Osteocyte (in vitro differentiated cells): ENCODE measurements around the gene DUSP22. TPM values are rescaled to one million over a fixed set of nuclear protein-coding genes. Genes with fewer than 3 reads are reported as not detected.

ENCODE experiments used
- DNase-seq: peaks from one replicate; pipeline ENCODE4 v3.0.0; 2021; ENCODE audit warnings: mixed read lengths; ENCODE audit not compliant: unreplicated experiment; ENCODE audit errors: extremely low spot score
- H3K27ac Mint-ChIP-seq: one replicate; pipeline ENCODE4 v1.8.0; 2021; ENCODE audit warnings: mild to moderate bottlenecking, mixed read lengths; ENCODE audit not compliant: unreplicated experiment
- H3K27me3 Mint-ChIP-seq: one replicate; pipeline ENCODE4 v1.8.0; 2021; ENCODE audit warnings: mixed read lengths; ENCODE audit not compliant: unreplicated experiment
- H3K36me3 Mint-ChIP-seq: one replicate; pipeline ENCODE4 v1.8.0; 2021; ENCODE audit warnings: mixed read lengths; ENCODE audit not compliant: unreplicated experiment
- H3K4me1 Mint-ChIP-seq: one replicate; pipeline ENCODE4 v1.8.0; 2021; ENCODE audit warnings: mixed read lengths; ENCODE audit not compliant: unreplicated experiment
- H3K4me3 Mint-ChIP-seq: one replicate; pipeline ENCODE4 v1.8.0; 2021; ENCODE audit warnings: mild to moderate bottlenecking, moderate library complexity, mixed read lengths; ENCODE audit not compliant: unreplicated experiment
- H3K9me3 Mint-ChIP-seq: one replicate; pipeline ENCODE4 v1.8.0; 2021; ENCODE audit warnings: mixed read lengths; ENCODE audit not compliant: unreplicated experiment
- total RNA-seq: library from RNA; stranded (reverse); gene quantifications from 2 replicates; pipeline ENCODE4 v1.2.1, GENCODE V29; 2021
- TF ChIP-seq, protein P1 (sequence below): fragments of 200-600 bp; sonication (generic); IDR thresholded peaks from 2 replicates; pipeline ENCODE4 v1.5.0; 2021; ENCODE audit warnings: antibody characterized with exemption, mild to moderate bottlenecking, moderate library complexity

Gene DUSP22
- total RNA-seq, 1 donor from 2014 or later = 27.4 TPM

GRCh38 chr6:395432-396125 lies 103.3 kb downstream of the DUSP22 start:
- Mint-ChIP-seq H3K27me3 (peaks cover 68% of the 10 kb centered on the region), H3K36me3 (no peaks in the 10 kb centered on the region), H3K27ac (no peak overlapping the region), H3K9me3 (no peaks in the 10 kb centered on the region), H3K4me1 (peaks cover 18% of the 10 kb centered on the region), H3K4me3 (no peak overlapping the region)
- TF ChIP-seq, protein P1, sequence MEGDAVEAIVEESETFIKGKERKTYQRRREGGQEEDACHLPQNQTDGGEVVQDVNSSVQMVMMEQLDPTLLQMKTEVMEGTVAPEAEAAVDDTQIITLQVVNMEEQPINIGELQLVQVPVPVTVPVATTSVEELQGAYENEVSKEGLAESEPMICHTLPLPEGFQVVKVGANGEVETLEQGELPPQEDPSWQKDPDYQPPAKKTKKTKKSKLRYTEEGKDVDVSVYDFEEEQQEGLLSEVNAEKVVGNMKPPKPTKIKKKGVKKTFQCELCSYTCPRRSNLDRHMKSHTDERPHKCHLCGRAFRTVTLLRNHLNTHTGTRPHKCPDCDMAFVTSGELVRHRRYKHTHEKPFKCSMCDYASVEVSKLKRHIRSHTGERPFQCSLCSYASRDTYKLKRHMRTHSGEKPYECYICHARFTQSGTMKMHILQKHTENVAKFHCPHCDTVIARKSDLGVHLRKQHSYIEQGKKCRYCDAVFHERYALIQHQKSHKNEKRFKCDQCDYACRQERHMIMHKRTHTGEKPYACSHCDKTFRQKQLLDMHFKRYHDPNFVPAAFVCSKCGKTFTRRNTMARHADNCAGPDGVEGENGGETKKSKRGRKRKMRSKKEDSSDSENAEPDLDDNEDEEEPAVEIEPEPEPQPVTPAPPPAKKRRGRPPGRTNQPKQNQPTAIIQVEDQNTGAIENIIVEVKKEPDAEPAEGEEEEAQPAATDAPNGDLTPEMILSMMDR = no peak
- DNase-seq = no peak

GRCh38 chr6:396126-396520 lies 103.8 kb downstream of the DUSP22 start:
- peaks cover 14% of the 10 kb centered on the region for H3K4me1 Mint-ChIP-seq
- no peak for DNase-seq
- H3K4me3 Mint-ChIP-seq = no peak overlapping the region
- H3K9me3 Mint-ChIP-seq = no peaks in the 10 kb centered on the region
- H3K27me3 Mint-ChIP-seq = peaks cover 62% of the 10 kb centered on the region
- no peaks in the 10 kb centered on the region for H3K36me3 Mint-ChIP-seq
- H3K27ac Mint-ChIP-seq = no peak overlapping the region
- TF ChIP-seq, protein P1 = no peak

- Mint-ChIP-seq H3K27me3 (peaks cover 57% of the 10 kb centered on the region), H3K4me3 (no peak overlapping the region), H3K9me3 (no peaks in the 10 kb centered on the region), H3K27ac (no peak overlapping the region), H3K4me1 (peaks cover 11% of the 10 kb centered on the region), H3K36me3 (no peaks in the 10 kb centered on the region)
- no peak for DNase-seq
- TF ChIP-seq, protein P1 = no peak
Observed at GRCh38 chr6:397056-397455, 104.8 kb downstream of the DUSP22 start.

DNA sequence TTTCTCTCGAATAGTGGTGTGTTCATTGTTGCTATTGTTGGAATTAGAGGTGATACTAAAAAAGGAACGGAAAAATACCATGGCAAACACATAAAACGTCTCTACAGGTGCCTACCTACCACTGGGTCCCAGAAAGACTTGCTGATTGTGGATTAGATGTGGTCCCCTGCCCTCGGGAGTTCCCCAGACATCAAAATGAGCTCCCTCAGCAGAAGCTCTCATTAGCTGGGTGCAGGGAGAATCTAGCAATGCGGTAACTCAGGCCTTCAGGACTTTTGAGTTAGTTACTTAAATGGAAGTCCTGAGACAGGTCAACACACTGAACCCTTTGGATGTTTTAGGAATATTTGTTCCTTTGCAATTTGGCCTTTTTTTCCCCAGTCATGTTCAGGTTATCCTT lies 105.3 kb downstream of the DUSP22 start:
- no peaks in the 10 kb centered on the region for H3K36me3 Mint-ChIP-seq
- peaks cover 54% of the 10 kb centered on the region for H3K27me3 Mint-ChIP-seq
- no peak overlapping the region for H3K4me3 Mint-ChIP-seq
- no peak for DNase-seq
- TF ChIP-seq, protein P1 = no peak
- no peaks in the 10 kb centered on the region for H3K9me3 Mint-ChIP-seq
- H3K4me1 Mint-ChIP-seq = peaks cover 8% of the 10 kb centered on the region
- no peak overlapping the region for H3K27ac Mint-ChIP-seq

- DNase-seq = no peak
- peaks cover 6% of the 10 kb centered on the region for H3K4me1 Mint-ChIP-seq
- peaks cover 52% of the 10 kb centered on the region for H3K27me3 Mint-ChIP-seq
- H3K4me3 Mint-ChIP-seq = no peak overlapping the region
- no peaks in the 10 kb centered on the region for H3K9me3 Mint-ChIP-seq
- TF ChIP-seq, protein P1 = no peak
- no peaks in the 10 kb centered on the region for H3K36me3 Mint-ChIP-seq
- no peak overlapping the region for H3K27ac Mint-ChIP-seq
Observed at GRCh38 chr6:398065-398464, 105.8 kb downstream of the DUSP22 start.
